ENCODE results near the gene LOXL4.

GRCh38 chr10:98303569-98303968 lies 35.6 kb upstream of the LOXL4 start:
- TF ChIP-seq CTCF (IDR thresholded peaks at IDR 0.05) (no peak), POLR2A (IDR thresholded peaks at IDR 0.05) (no peak)

Data from Peyer's patch (tissue), 4 donors.